H1 (cell line): ENCODE data around the gene SEMA3E. TPM values are rescaled to one million over a fixed set of nuclear protein-coding genes. Genes with fewer than 3 reads are reported as not detected.

Experiments
- CTCF ChIA-PET: fragments of 300-600 bp; sonication (Branson Sonifier 250); formaldehyde crosslinking; loops from one replicate; lab custom pipeline; 2021; ENCODE audit not compliant: partially characterized antibody; lab: Charles Lee
- POLR2A ChIA-PET: fragments of 300-600 bp; sonication (Branson Sonifier 250); formaldehyde crosslinking; loops from one replicate; lab custom pipeline; 2021; ENCODE audit warnings: inconsistent platforms; ENCODE audit not compliant: partially characterized antibody; lab: Charles Lee
- DNase-seq, 2 experiments: peaks; one replicate each; pipeline versions ENCODE4 v3.0.0 to v3.0.0-alpha.2; 2010 to 2022; ENCODE audit warnings: low spot score in 2 of 2, low read depth in 1 of 2, mixed read lengths in 1 of 2
- FAIRE-seq: peaks from 2 replicates; lab custom pipeline; 2011; peaks lifted over from hg19 to GRCh38; lab: Jason Lieb, UNC
- H2AFZ ChIP-seq: 2 replicates; pipeline ENCODE4 v1.8.1; 2012; ENCODE audit warnings: low read length, inconsistent platforms
- H2AK5ac ChIP-seq: 2 replicates; pipeline ENCODE4 v1.6.1; 2013; ENCODE audit warnings: low read depth, low read length
- H2BK120ac ChIP-seq: replicated peaks from 2 replicates; pipeline ENCODE3; 2013; ENCODE audit warnings: low read depth, low read length, inconsistent platforms
- H2BK12ac ChIP-seq: 2 replicates; pipeline ENCODE4 v1.6.1; 2013; ENCODE audit warnings: low read depth, low read length
- H2BK15ac ChIP-seq: 2 replicates; pipeline ENCODE4 v1.6.1; 2013; ENCODE audit warnings: low read length
- H2BK20ac ChIP-seq: 2 replicates; pipeline ENCODE4 v1.6.1; 2013; ENCODE audit warnings: low read length
- H2BK5ac ChIP-seq: 2 replicates; pipeline ENCODE4 v1.6.1; 2013; ENCODE audit warnings: low read depth, low read length
- H3K14ac ChIP-seq: 2 replicates; pipeline ENCODE4 v1.6.1; 2013; ENCODE audit warnings: inconsistent platforms; ENCODE audit not compliant: insufficient read length
- H3K18ac ChIP-seq: 2 replicates; pipeline ENCODE4 v1.6.1; 2013; ENCODE audit warnings: low read length; ENCODE audit errors: extremely low read depth
- H3K23ac ChIP-seq: 2 replicates; pipeline ENCODE4 v1.6.1; 2013; ENCODE audit warnings: inconsistent platforms; ENCODE audit not compliant: insufficient read length
- H3K23me2 ChIP-seq: 2 replicates; pipeline ENCODE4 v1.6.1; 2013; ENCODE audit warnings: low read depth, low read length
- H3K27ac ChIP-seq: 2 replicates; pipeline ENCODE4 v1.6.1; 2011; ENCODE audit warnings: low read depth, low read length, inconsistent platforms
- H3K27me3 ChIP-seq, 4 experiments: replicated peaks in 1 of 4; 1 replicate in 1 of 4; 2 replicates in 3 of 4; pipeline versions ENCODE4 v1.6.1 to v1.8.1; 2011 to 2013; ENCODE audit warnings: low read length in 3 of 4, mild to moderate bottlenecking in 3 of 4, inconsistent platforms in 2 of 4, mixed read lengths in 2 of 4, moderate library complexity in 1 of 4; ENCODE audit not compliant: control insufficient read depth in 3 of 4, insufficient read depth in 3 of 4; ENCODE audit errors: extremely low read depth in 1 of 4
- H3K36me3 ChIP-seq, 4 experiments: 2 replicates each; pipeline versions ENCODE4 v1.6.1 to v1.8.1; 2011 to 2013; ENCODE audit warnings: mild to moderate bottlenecking in 4 of 4, low read length in 3 of 4, moderate library complexity in 2 of 4, control low read depth in 1 of 4, inconsistent platforms in 1 of 4; ENCODE audit not compliant: insufficient read depth in 4 of 4, control insufficient read depth in 2 of 4
- H3K4ac ChIP-seq: replicated peaks from 2 replicates; pipeline ENCODE3; 2013; ENCODE audit warnings: low read length, low read depth, mixed read lengths, inconsistent platforms; ENCODE audit not compliant: insufficient read length
- H3K4me1 ChIP-seq, 4 experiments: replicated peaks in 1 of 4; 1 replicate in 1 of 4; 2 replicates in 3 of 4; pipeline versions ENCODE4 v1.6.1 to v1.8.1; 2011 to 2013; ENCODE audit warnings: low read length in 3 of 4, inconsistent platforms in 2 of 4, mixed read lengths in 1 of 4; ENCODE audit not compliant: insufficient read depth in 4 of 4, control insufficient read depth in 3 of 4
- H3K4me2 ChIP-seq, 2 experiments: 2 replicates each; pipeline versions ENCODE4 v1.6.1 to v1.8.1; 2011 to 2013; ENCODE audit warnings: low read depth in 2 of 2, low read length in 2 of 2, control low read depth in 1 of 2, inconsistent platforms in 1 of 2, mild to moderate bottlenecking in 1 of 2; ENCODE audit not compliant: insufficient read depth in 1 of 2
- H3K4me3 ChIP-seq, 4 experiments: fragments of 200-600, 300-600 bp in 1 of 4; sonication (generic), shearing (Covaris generic), sonication (Bioruptor Twin) in 1 of 4; 2 replicates each; pipeline versions ENCODE4 v1.5.1 to v1.8.1; 2011 to 2016; ENCODE audit warnings: low read length in 4 of 4, low read depth in 3 of 4, control low read depth in 2 of 4, inconsistent platforms in 2 of 4, mild to moderate bottlenecking in 2 of 4, mixed read lengths in 1 of 4, moderate library complexity in 1 of 4; ENCODE audit not compliant: insufficient read depth in 2 of 4; ENCODE audit errors: extremely low read depth in 1 of 4
- H3K56ac ChIP-seq: replicated peaks from 2 replicates; pipeline ENCODE3; 2013; ENCODE audit warnings: low read depth, mild to moderate bottlenecking, mixed read lengths, low read length, inconsistent platforms; ENCODE audit not compliant: insufficient read length
- H3K79me1 ChIP-seq: 2 replicates; pipeline ENCODE4 v1.6.1; 2013; ENCODE audit warnings: low read depth, low read length, control low read depth
- H3K79me2 ChIP-seq, 2 experiments: 2 replicates each; pipeline versions ENCODE4 v1.6.1 to v1.8.1; 2012 to 2013; ENCODE audit warnings: low read length in 2 of 2, mild to moderate bottlenecking in 2 of 2, inconsistent platforms in 1 of 2; ENCODE audit not compliant: insufficient read depth in 2 of 2, control insufficient read depth in 1 of 2
- H3K9ac ChIP-seq, 4 experiments: replicated peaks in 1 of 4; 1 replicate in 1 of 4; 2 replicates in 3 of 4; pipeline versions ENCODE4 v1.6.1 to v1.8.1; 2011 to 2013; ENCODE audit warnings: low read depth in 3 of 4, low read length in 3 of 4, control low read depth in 2 of 4, mild to moderate bottlenecking in 2 of 4, moderate library complexity in 2 of 4, inconsistent platforms in 1 of 4; ENCODE audit errors: extremely low read depth in 1 of 4
- H3K9me3 ChIP-seq, 2 experiments: 2 replicates each; pipeline versions ENCODE4 v1.6.1 to v1.8.1; 2012 to 2013; ENCODE audit warnings: mild to moderate bottlenecking in 2 of 2, moderate library complexity in 2 of 2, control low read depth in 1 of 2, inconsistent platforms in 1 of 2, low read depth in 1 of 2, low read length in 1 of 2, mixed read lengths in 1 of 2; ENCODE audit not compliant: insufficient read depth in 2 of 2
- H4K20me1 ChIP-seq, 2 experiments: replicated peaks in 1 of 2; 2 replicates each; pipeline versions ENCODE3 to v1.8.1; 2011 to 2013; ENCODE audit warnings: inconsistent platforms in 2 of 2, low read length in 2 of 2, mild to moderate bottlenecking in 1 of 2; ENCODE audit not compliant: insufficient read depth in 2 of 2, control insufficient read depth in 1 of 2
- H4K5ac ChIP-seq: 2 replicates; pipeline ENCODE4 v1.6.1; 2013; ENCODE audit warnings: low read length, low read depth, mixed read lengths, inconsistent platforms; ENCODE audit not compliant: insufficient read length
- H4K8ac ChIP-seq: 2 replicates; pipeline ENCODE4 v1.8.0; 2013; ENCODE audit warnings: mild to moderate bottlenecking, moderate library complexity, low read length, inconsistent platforms; ENCODE audit not compliant: insufficient read depth; ENCODE audit errors: extremely low read depth
- H4K91ac ChIP-seq: replicated peaks from 2 replicates; pipeline ENCODE3; 2013; ENCODE audit warnings: low read length, mixed read lengths, inconsistent platforms; ENCODE audit not compliant: insufficient read length
- ASH2L ChIP-seq: fragments of 200-600, 300-600 bp; sonication (generic); IDR thresholded peaks from one replicate; pipeline ENCODE4 v1.7.1; 2017; ENCODE audit warnings: low read length
- BACH1 ChIP-seq: IDR thresholded peaks from 2 replicates; pipeline ENCODE4 v1.6.1; 2012; ENCODE audit warnings: low read length, improper control_type of control experiment
- BRCA1 ChIP-seq: IDR thresholded peaks from 2 replicates; pipeline ENCODE4 v1.6.1; 2012; ENCODE audit warnings: low read depth, low read length, improper control_type of control experiment
- CEBPB ChIP-seq: IDR thresholded peaks from 2 replicates; pipeline ENCODE4 v1.6.1; 2012; ENCODE audit warnings: low read depth, low read length
- CREB1 ChIP-seq: IDR thresholded peaks from 2 replicates; pipeline ENCODE4 v1.6.1; 2012; ENCODE audit warnings: inconsistent platforms
- HDAC6 ChIP-seq: IDR thresholded peaks from one replicate; pipeline ENCODE4 v1.7.1; 2012; ENCODE audit warnings: low read depth, mild to moderate bottlenecking, inconsistent platforms, low read length, moderate library complexity
- NRF1 ChIP-seq: IDR thresholded peaks from 2 replicates; pipeline ENCODE4 v1.6.1; 2011; ENCODE audit warnings: mild to moderate bottlenecking, low read depth, low read length, improper control_type of control experiment
- RBBP5 ChIP-seq: IDR thresholded peaks from 2 replicates; pipeline ENCODE4 v1.7.1; 2012; ENCODE audit warnings: low read depth, mild to moderate bottlenecking, inconsistent platforms, low read length, moderate library complexity, borderline replicate concordance
- SAP30 ChIP-seq: fragments of 300-600 bp; sonication (generic); IDR thresholded peaks from 2 replicates; pipeline ENCODE4 v1.7.1; 2012; ENCODE audit warnings: low read length, moderate library complexity, mild to moderate bottlenecking, inconsistent platforms; ENCODE audit not compliant: insufficient read depth, insufficient replicate concordance
- SUZ12 ChIP-seq: fragments of 200-600 bp; sonication (generic); IDR thresholded peaks from 2 replicates; pipeline ENCODE4 v1.6.1; 2012; ENCODE audit warnings: mild to moderate bottlenecking, inconsistent platforms, low read length, moderate library complexity, mixed read lengths
- TAF1 ChIP-seq: IDR thresholded peaks from 2 replicates; pipeline ENCODE4 v1.6.1; 2011; ENCODE audit warnings: mild to moderate bottlenecking, low read depth, low read length
- WGBS, 2 experiments: shearing (Covaris generic) in 1 of 2; methylation state at CpG; one replicate each; pipeline versions ENCODE4 v1.1.6 to v1.1.7; 2013 to 2015; ENCODE audit warnings: low lambda C conversion rate in 2 of 2, mixed read lengths in 2 of 2, inconsistent platforms in 1 of 2, low coverage in 1 of 2, missing lambda C conversion rate in 1 of 2; ENCODE audit not compliant: insufficient replicate concordance in 2 of 2, insufficient coverage in 1 of 2, insufficient read length in 1 of 2; ENCODE audit errors: extremely low coverage in 1 of 2, missing lambda C conversion rate in 1 of 2; 5-methylcytosine and 5-hydroxymethylcytosine counted together
- polyA plus RNA-seq, 7 experiments: library from polyadenylated mRNA; depleted of rRNA in 3 of 7; stranded (reverse) in 5 of 7; unstranded in 2 of 7; fragments of >200 nt in 5 of 7; fragments of 200-250 nt in 2 of 7; gene quantifications; 1 replicate in 5 of 7; 2 replicates in 1 of 7; 4 replicates in 1 of 7; pipeline versions ENCODE4 v1.2.1 to v1.2.3, GENCODE V29; 2011 to 2013; ENCODE audit warnings: missing spikeins in 2 of 7, mixed read lengths in 2 of 7
- total RNA-seq: library from RNA; stranded (reverse); fragmentation: NEBNext Ultra II Directional; extraction: Animal tissue kit (Norgen Biotek cat#: 25700); gene quantifications from 2 replicates; pipeline ENCODE4 v1.2.1, GENCODE V29; 2021

Gene SEMA3E
- total and polyA plus RNA-seq, 2 of the 8 experiments (the other 6 are each of a cell fraction or from before 2014, with no cell fraction given), result 0.93 to 0.94 TPM

GRCh38 chr7:83588602-83589240 is 60.2 kb downstream of the SEMA3E start:
- no peak overlapping the region for H3K9ac ChIP-seq
- H2AFZ ChIP-seq, result no peak overlapping the region
- H2BK12ac ChIP-seq, result no peak overlapping the region
- no peak overlapping the region for H2BK20ac ChIP-seq
- H3K27ac ChIP-seq, result no peak overlapping the region
- peaks cover 0 to 4% (median 0%) of the 10 kb centered on the region in 4 experiments; a peak in 1 of 7 replicates for H3K4me1 ChIP-seq
- no peaks in the 10 kb centered on the region for H3K79me1 ChIP-seq
- WGBS, 2 experiments, result 98% methylated on average over 4 of the region's 4 CpGs; no CpG with 5 or more reads in 1 of the 2 experiments
- H3K14ac ChIP-seq, result no peak overlapping the region
- H3K23ac ChIP-seq, result no peak overlapping the region
- H2BK15ac ChIP-seq, result no peak overlapping the region
- H4K5ac ChIP-seq, result no peak overlapping the region
- no peak overlapping the region for H3K18ac ChIP-seq
- no peak overlapping the region for H4K91ac ChIP-seq
- H3K36me3 ChIP-seq, result no peaks in the 10 kb centered on the region
- H3K4me3 ChIP-seq, result no peak overlapping the region
- H3K4me2 ChIP-seq, result no peak overlapping the region
- no peak overlapping the region for H3K56ac ChIP-seq
- FAIRE-seq (peak; percentile 45), DNase-seq (no peak)
- TF ChIP-seq RBBP5, result no peak
- no peak for TF ChIP-seq SUZ12
- no peak for TF ChIP-seq SAP30
- TF ChIP-seq CREB1, result no peak
- TF ChIP-seq CEBPB, result no peak
- no peak for TF ChIP-seq ASH2L
- TF ChIP-seq BACH1, result no peak
- no peak for TF ChIP-seq BRCA1
- no peak for TF ChIP-seq TAF1
- no peak for TF ChIP-seq HDAC6
- no peak for TF ChIP-seq NRF1
- no peak overlapping the region for H3K4ac ChIP-seq
- H4K20me1 ChIP-seq, result no peaks in the 10 kb centered on the region
- H3K79me2 ChIP-seq, result no peaks in the 10 kb centered on the region
- no peak overlapping the region for H2AK5ac ChIP-seq
- H3K23me2 ChIP-seq, result no peaks in the 10 kb centered on the region
- H2BK5ac ChIP-seq, result no peak overlapping the region
- H2BK120ac ChIP-seq, result no peak overlapping the region
- H3K27me3 ChIP-seq, result no peaks in the 10 kb centered on the region
- H4K8ac ChIP-seq, result no peak overlapping the region
- no peaks in the 10 kb centered on the region for H3K9me3 ChIP-seq
- POLR2A ChIA-PET, result no interaction called here
- CTCF ChIA-PET, result interaction anchor here (1.2 to 1.4 kb wide), 2 partner anchors 9 to 25 kb away, joined by 4 read pairs; no protein-coding TSS in a partner anchor
